ENCODE measurements around the gene CATSPER2.
"Not testable (repeated sequence)": the region's sequence is repeated elsewhere in the genome, so short reads cannot be mapped to it uniquely, and the experiment has no call there.

The CATSPER2 gene

GRCh38 chr15:43592841-43593240 is 55.8 kb downstream of the CATSPER2 start:
- not testable (repeated sequence) for DNase-seq

DNA sequence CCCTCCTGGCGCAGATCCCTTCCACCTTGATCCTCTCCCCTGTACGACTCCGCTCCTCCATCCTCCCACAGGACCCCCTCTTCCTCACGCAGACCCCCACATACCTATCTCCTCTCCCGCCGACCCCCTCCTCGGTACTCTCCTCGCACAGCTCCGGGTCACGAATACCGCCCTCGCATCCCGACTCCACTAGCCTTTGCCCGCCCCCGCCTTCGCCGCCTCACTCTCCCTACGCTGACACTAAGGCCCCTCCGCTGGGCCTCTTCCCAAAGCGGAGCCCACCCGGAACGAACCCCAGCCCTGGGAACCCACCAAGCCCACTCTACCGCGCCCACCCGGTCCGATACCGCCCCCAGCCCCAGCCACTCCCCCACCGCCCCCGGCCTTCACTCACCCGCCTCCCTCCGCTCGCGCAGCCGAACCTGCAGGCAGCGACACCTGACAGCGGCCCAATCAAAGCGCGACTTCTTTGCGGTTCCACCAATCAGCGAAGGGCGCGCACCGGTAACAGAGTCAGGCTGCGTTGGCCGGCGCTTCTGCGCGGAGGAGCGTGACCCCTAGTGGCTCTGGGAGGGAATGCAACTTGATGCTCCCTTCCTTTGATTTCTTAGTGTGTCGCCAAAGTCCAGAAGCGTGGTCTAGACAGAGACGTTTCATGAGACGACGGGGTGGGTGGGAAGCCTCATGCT is 58.7 kb downstream of the CATSPER2 start, which contains the start of gene PPIP5K1:
Gene PPIP5K1, minus strand, starts transcription at position 431 of the 689 bp plus-strand sequence. CDS start 5,704 bp downstream, outside the sequence.
- not testable (repeated sequence) for DNase-seq

Measured in midbrain (tissue), 1 donor.